Left cardiac atrium (tissue), 4 donors: ENCODE results near the gene PRICKLE4. TPM values are rescaled to one million over a fixed set of nuclear protein-coding genes. Genes with fewer than 3 reads are reported as not detected.
"Not testable (repeated sequence)": the region's sequence is repeated elsewhere in the genome, so short reads cannot be mapped to it uniquely, and the experiment has no call there.

Source experiments
- ATAC-seq, 2 donors: fragments of 200-7000 bp; cut with Tn5 transposase; one replicate each; pipeline ENCODE4 v1.9.1; 2020; ENCODE audit warnings: mild to moderate bottlenecking in 2 of 2, moderate library complexity in 2 of 2
- DNase-seq: peaks from one replicate; pipeline ENCODE4 v3.0.0-alpha.2; 2020
- intact Hi-C, 2 donors: fragments of 100-400 bp; cut with DNase I; formaldehyde crosslinking; loops; one replicate each; pipeline versions ENCODE4 v1.14.1 to v1.15.1; 2022 to 2023
- total RNA-seq, 2 donors: library from RNA; stranded (reverse); fragmentation: NEBNext Ultra II Directional; extraction: Animal tissue kit (Norgen Biotek cat#: 25700); gene quantifications; one replicate each; pipeline ENCODE4 v1.2.1, GENCODE V29; 2021
- donor health status: DM: no; HTN: yes; CAD: no.
- donor health status: DM: no; HTN: yes; CAD: no; lungs with severe emphysema.
- donor health status: DM: yes; HTN: yes; CAD: no.
- donor health status: Dilated cardiomyopathy.

Gene PRICKLE4
- total RNA-seq, 2 donors from 2014 or later: 2.1 to 3.1 TPM

DNA sequence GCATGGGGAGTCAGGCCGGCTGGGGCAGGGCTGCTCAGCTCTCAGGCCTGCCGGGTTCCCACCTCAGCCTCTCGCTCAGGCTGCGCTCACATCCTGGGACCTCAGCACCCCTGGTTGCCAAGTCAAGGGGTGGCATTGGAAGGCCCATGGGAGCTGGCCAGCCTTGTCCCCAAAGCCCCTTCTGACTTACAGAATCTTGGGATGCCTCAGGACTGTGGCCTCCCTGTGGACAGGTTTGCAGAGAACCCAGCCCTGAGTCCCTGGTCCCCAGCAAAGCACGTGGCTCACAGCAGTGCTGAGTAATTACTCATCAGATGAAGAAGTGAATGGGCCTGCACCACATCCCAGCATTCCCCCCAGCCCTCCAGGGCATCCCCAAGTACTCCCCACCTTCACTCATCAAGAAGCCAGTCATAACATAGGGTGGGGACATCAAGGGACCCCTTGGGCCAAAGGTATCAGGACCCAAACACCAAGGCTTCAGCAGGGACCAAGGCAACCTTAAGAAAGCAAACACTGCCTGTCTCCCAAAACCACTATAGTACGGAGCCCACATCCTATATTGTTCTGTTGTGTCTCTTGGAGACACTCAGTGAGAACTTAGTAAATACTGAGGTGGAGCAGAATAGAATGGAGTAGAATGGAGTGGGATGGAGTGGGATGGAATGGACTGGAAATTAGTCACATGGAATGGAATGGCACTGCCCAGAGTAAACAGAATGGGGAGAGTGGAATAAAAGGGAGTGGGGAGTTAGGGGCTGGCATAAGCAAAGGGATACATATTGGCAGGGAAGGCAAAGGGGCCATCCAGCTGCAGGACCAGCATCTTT lies 37.0 kb upstream of the PRICKLE4 start:
- no peak for DNase-seq
- intact Hi-C loops: no loop called here
- ATAC-seq: no peak

DNA sequence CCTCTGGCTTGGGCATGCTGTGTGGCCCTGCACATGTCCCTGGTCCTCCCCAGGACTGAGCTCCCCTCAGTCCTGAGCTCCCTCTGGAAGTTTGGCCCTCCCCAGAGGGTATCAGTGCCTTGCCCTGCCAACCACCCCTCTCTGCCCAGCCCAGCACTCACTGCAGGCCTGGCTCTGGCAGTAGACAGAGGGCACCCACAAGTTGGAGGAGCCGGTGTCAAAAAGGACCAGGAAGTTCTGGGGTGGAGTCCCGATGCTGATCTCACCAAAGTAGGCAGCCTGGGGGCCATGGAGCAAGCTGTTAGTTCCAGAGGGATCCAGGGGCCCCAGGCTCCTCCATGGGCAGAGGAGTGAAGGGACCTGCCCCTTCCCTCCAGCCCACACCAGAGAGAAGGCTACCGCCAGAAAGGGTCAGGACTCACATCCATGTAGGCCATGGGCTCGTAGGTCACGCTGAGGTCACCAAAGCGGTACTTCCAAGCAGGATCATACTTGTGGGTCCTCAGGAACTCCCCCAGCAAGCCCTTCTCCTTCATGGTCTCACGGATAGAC lies 36.3 kb upstream of the PRICKLE4 start:
- intact Hi-C loops: no loop called here
- no peak for ATAC-seq
- DNase-seq: no peak

DNA sequence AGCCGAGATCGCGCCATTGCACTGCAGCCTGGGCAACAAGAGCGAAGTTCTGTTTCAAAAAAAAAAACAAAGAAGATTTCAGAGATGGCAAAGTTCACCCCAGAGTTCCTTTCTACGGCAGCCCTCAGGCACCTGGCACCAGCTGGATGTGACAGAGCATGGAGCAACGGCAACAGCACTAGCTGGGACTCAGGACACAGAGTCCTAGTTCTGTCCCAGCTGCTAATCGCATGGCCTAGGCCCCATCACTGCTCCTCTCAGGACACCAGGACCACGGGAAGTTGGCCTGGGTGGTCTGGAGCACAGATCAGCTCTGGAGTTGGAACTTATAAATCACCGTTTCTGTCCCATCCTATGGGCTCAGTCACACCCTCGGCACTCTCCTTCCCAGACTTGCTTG lies 34.5 kb upstream of the PRICKLE4 start:
- DNase-seq: no peak
- intact Hi-C loops: no loop called here
- ATAC-seq: no peak

DNA sequence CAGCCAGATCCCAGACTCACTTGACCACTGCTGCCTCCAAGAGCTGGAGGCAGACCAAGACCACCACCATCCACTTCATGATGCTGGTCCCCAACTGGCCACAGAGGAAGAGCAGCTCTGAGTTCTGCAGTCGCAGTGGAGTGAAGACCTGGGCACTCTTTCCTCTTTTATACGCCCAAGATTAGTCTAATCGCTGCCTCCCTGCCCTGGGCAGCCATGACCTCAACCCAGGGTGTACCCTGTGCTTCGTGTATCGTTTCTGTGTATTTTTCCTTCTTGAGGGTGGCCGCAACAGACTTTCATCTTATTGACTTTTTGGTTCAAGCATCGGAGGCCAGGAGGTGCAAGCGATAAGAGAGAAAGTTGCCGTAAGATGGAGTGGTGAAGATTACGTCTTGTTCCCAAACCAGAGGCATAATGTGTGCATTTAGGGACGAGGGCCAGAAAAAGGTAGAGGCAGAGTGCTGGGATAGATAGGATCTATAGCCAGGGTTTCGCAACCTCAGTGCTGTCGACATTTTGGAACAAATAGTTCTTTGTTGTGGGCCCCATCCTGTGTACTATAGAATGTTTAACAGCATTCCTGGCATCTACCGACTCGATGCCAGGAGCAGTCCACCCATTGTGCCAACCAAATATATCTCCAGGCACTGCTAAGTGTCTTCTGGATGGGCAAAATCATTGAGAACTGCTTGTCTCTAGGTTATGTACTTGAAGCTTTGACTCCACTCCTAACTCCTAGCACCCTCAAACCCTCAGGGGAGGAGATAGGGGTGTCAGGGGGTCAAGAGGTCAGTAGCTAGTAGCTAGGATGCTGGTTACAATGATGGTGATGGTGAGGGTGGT lies 33.1 kb upstream of the PRICKLE4 start, which contains the start of gene PGC:
Gene PGC, minus strand, starts transcription at position 142 of the 846 bp plus-strand sequence. Its CDS starts 63 bp downstream, at position 79.
- DNase-seq (no peak), ATAC-seq (no peak)
- intact Hi-C loops: no loop called here

DNA sequence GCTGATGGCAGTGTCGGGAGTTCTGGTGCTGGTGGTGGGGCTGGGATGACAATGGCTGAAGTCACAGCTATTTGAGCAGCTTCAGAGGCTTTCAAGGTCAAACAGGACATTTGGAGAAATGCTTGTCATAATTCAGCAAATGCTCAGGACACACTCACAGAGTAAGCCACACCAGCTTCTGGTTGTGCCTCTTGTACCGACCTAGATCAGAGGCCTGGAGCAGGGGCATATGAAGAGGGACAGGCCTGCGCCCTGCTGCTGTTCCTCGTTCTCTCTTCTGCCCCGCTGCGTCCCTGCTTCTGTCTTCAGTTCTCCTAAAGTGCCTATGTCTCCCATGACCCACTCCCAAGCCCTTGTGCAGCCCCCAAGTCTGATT lies 32.5 kb upstream of the PRICKLE4 start:
- ATAC-seq: no peak
- DNase-seq: no peak
- intact Hi-C loops: no loop called here

DNA sequence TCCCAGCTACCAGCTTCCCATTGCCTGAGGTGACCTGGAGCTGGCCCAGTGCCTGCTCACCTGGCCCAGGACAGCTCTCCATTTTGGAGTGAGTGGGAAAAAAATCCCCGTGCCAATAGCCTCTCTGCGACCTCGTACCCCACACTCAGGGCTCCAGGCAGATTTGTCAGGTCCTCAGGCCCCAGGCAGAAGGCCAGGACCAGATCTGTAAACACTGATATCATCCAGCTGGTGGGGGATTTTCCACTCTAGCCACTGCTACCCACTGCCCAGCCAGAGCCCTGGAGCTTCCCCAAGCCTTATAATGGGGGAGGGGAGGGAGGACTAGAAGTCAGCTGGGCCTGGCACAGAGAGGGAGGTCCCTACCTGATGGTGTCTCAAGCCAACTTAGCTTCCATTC lies 32.0 kb upstream of the PRICKLE4 start:
- intact Hi-C loops: no loop called here
- ATAC-seq (no peak), DNase-seq (no peak)

DNA sequence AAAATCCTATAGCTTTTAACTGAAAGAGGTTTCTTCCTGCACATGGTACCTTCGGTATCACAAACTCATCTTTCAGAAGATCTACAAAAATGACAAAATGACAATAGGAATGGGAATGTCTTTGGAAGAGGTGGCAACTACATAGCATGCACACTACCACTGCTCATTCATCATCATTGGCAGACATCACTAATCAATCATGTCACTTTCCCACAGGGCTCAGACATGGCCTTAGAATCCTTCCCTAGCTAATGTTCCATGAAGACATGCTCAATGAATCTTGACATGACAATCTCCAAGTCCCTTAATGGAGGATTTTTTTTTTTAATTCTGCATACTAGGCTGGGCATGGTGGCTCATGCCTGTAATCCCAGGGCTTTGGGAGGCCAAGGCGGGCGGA lies 30.2 kb upstream of the PRICKLE4 start:
- no peak for ATAC-seq
- intact Hi-C loops: no loop called here

DNA sequence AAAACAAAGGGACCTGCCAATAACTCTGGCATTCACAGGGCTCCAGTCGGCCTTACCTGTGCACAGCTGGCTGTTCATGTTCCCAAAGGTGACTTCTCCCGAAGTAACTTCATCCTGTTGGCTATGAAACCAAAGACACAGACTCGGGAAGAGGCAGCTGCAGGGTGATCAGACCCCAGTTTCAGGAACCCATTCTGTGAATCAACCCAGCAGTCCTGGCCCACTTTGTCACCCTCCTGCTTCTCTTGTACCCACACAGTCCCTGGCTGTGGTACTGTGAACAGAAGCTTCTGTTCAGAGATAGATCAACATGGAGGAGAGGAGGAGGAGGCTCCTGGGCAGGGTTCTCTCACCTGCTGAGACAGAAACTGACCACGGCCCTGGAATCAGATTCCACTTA lies 24.7 kb upstream of the PRICKLE4 start:
- DNase-seq: no peak
- intact Hi-C loops: no loop called here
- ATAC-seq: no peak

More for the DNA sequence above, 30.2 kb upstream of the PRICKLE4 start:
- no peak for DNase-seq

DNA sequence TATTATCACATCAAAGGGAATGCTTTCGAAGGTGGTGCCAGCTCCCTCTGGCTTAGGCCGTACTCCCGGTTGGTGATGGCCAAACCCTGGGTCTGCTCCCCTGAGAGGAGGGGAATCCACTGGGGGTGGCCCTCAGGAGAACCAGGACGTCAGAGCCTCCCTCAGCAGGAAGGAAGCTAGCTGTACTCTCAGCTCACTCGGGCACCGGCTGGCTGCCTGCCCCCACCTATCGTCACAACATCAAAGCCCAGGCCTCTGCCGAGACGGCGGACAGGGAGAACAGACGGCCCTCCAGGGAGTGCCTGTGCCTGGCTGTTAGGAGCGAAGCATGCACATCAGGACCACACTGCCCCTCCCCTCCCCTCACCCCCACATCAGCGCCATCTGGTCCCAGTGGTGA lies 24.2 kb upstream of the PRICKLE4 start:
- intact Hi-C loops: no loop called here
- no peak for ATAC-seq
- DNase-seq: no peak

DNA sequence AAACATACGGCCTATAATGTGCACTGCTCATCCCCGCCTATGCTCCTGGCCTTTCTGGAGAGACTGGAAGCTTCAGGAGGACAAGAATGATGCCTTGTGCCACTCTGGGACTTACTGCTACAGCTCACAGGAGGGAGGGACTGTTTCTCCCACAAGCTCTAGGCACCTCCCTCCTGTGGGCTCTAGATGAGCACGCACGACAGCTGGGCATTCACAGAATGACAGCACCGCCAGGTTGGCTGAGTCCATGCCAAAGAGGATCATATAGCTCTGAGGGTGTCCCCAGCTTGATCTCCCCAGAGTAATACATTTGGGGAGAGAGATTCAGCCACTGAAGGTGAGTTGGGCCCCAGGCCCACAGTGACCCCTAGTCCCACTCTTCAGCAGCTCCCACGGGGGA lies 23.3 kb upstream of the PRICKLE4 start:
- intact Hi-C loops: no loop called here
- ATAC-seq (no peak), DNase-seq (no peak)

DNA sequence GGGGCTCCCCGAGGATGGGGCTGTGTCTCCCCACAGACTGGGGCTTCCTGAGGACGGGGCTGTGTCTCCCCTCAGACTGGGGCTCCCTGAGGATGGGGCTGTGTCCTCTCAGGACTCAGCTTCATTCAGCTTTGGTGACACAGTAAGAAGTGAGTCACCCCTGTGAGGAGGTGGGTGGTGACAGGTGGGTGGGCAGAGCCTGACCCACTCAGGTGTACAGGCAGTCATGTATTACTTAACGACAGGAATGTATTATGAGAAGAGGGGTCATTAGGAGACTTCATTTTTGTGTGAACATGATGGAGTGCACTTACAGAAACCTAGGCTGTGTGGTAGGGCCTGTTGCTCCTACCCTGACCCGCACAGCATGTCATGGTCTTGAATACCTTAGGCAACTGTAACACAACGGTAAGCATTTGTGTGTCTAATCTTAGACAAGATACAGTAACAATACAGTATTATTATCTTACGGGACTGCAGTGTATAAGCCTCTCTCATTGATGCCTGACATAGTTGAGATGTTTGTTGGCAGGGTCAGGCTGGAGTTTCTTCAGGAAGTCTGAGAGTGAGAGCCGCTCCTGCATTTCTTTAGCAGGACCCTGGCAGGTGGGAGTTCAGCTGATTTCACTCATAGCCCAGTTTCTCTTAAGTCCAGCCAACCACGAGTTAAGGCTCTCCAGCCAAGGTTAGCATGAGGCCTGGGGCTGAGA lies 22.5 kb upstream of the PRICKLE4 start:
- DNase-seq (no peak), ATAC-seq (no peak)
- intact Hi-C loops: no loop called here

DNA sequence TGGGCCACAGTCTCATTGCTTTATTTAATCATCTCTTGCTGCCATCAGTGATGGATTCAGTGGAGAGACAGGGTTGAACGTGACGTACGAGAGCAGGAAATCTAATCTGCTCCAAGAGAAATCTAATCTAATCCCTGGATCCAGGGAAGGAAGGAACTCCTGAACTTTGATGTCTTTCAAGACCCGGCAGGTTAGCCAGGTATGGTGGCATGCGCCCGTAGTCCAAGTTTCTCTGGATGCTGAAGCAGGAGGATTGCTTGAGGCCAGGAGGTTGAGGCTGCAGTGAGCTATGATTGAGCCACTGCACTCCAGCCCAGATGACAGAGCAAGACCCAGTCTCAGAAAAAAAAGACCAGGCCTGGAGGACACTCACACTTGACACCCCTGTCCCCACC lies 21.9 kb upstream of the PRICKLE4 start:
- DNase-seq: no peak
- no peak for ATAC-seq
- intact Hi-C loops: no loop called here

DNA sequence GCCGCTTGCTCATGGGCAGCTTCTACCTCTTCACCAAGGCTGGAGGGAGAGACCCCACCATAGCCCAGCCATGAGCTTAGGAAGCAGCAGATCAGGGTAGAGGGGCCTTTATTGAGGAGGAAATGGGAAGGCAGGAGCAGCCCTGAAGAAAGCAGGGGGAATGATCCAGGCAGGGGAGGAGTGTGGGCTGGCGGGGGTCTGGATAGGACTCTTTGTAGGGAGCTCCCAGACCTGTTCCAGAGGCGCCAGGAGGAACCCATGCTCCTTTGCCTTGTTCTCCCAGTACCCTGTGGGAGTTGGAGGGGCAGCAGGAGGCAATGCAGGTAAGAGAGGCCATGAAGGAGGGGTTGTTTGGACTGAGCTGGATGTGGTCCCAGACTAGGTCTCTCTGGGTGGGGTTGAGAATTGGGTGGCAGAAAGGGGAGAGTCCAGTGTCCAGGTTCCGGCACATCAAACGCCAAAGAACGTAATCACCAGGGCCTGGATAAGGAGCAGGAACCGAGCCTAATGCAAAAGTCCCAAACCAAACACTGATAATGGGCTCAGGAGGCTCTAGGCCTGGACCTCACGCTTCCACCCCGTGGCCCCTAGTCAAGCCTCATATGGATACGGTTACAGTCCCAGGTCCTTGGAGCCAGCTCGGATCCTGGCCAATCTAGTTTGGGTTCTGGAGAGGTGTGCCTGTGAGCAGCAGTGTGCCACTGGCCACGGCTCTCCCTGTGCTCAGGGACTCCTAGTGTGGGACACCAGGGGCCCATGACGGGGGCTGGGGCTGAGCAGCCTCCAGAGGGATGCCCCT lies 21.3 kb upstream of the PRICKLE4 start:
- intact Hi-C loops: no loop called here
- no peak for ATAC-seq

DNA sequence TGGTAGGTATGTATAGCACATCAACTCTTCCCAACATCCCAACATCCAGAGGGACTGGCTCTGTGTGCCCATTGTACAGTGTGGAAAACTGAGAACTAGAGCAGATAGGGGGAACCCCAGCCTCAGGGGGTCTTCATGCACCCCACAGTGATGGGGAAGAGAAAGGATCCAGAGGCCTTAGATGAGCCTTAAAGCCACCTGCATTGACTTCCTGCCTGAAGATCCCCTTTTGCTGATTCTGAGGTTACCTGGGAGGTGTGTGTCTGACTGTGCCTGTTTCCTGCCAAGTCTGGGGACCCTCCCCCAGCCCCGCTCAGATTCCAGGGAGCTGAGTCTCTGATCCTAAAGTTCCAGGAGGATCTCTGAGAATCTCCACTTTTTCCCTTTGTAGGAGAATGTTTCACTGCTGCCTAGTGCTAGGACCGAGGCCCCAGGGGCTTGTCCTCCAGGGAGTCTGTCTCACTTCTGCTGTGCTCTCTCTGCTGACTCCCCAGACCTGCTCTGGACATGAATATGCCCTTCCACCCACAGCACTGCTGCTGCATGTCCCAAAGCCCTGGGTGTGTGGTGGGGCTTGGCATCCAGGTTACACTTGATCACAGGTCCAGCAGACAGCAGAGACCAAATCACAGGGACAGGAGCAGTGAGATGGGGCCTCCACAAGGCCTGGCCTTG lies 20.5 kb upstream of the PRICKLE4 start:
- ATAC-seq: no peak
- DNase-seq: no peak
- intact Hi-C loops: no loop called here

More for the DNA sequence above, 21.3 kb upstream of the PRICKLE4 start:
- no peak for DNase-seq

DNA sequence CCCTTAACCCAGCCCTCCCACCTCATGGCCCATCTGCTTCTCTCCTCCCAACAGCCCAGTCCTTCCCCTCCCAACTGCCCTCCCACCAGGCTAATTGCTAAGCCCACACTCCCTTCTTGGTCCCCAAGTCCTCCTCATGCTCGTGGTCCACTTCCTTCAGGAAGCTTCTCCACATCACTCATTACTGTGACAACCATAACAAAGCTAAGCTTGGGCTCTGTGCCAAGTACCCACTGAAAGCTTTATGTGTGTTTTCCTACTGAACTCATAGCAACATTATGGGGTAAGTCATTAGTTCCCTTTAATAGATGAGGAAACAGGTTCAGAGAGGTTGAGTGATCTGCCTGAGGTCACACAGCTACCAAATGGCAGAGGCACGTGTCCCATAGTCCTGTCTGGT lies 17.1 kb upstream of the PRICKLE4 start:
- DNase-seq (no peak), ATAC-seq (no peak)
- intact Hi-C loops: no loop called here

DNA sequence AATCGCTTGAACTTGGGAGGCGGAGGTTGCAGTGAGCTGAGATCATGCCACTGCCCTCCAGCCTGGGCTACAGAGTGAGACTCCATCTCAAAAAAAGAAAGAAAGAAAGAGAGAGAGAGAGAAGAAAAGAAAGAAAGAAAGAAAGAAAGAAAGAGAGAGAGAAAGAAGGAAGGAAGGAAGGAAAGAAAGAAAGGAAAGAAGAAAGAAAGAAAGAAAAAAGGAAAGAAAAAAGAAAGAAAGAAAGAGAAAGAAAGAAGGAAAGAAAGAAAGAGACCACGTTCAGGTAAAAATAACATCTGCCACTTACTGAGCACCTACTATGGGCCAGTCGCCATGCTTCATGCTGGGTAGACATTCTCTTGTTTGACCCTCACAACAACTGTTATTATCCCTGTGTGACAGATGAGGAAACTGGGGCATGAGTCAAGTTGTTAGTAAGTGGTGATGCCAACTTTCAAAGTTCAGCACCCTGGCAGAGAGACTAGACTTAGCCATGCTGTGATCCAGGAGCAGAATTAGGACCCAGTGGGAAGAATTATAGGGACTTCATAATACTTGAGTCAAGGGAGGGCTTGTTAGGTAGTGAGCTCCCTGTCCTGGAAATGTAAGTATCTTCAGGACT lies 14.4 kb upstream of the PRICKLE4 start:
- ATAC-seq, DNase-seq, intact Hi-C loops: not testable (repeated sequence)

DNA sequence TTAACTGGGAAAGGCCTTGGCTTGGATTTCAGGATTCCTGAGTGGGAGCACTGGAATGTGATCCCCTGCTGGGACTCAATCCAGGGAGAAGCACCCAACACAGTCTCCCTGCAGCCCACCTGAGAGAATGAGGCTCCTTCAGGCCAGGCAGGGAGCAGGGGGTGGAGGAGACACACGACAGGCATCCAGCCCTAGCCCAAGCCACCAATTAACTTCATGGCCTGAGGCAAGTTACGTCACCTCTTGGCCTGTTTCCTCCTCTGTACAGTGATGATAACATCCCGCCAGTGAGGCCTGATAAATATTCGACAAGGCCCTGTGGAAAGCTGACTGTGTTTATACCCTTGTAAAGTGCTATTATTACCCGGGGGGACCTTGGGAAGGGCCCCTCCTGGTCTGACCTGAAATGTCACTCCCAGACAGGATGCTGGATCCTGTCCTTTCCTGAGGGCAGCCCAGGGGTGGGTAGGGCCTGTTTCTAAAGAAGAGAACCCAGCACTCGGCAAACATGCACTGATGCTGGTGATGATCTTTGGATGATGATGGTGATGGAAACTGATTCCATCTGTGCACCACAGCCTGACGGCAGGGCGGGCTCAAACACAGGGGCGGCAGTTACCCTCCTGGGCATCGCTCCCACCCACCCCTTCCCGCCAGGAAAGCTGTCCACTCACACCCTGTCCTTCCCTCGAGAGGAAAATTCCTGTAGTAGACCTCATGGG lies 13.3 kb upstream of the PRICKLE4 start:
- intact Hi-C loops: no loop called here
- peak; percentile 87 to 89 for ATAC-seq

More for the DNA sequence above, 13.3 kb upstream of the PRICKLE4 start:
- peak; percentile 62 for DNase-seq
